ENCODE measurements around the gene NRTN. TPM values are rescaled to one million over a fixed set of nuclear protein-coding genes. Genes with fewer than 3 reads are reported as not detected.

The NRTN gene
- polyA plus RNA-seq, 1 donor from 2014 or later, result 0.62 TPM

- Histone ChIP-seq H3K27ac (ENCODE audit: low read length) (no peak overlapping the region), H4K20me1 (ENCODE audit: insufficient read depth) (no peaks in the 10 kb centered on the region), H3K9me3 (ENCODE audit: low read length) (no peaks in the 10 kb centered on the region), H3K9ac (ENCODE audit: low read length) (no peak overlapping the region), H3K4me2 (ENCODE audit: low read length) (no peak overlapping the region), H3F3A (ENCODE audit: insufficient read depth, low read length, poor library complexity, severe bottlenecking) (no peaks in the 10 kb centered on the region), H3K9me2 (ENCODE audit: insufficient read depth, low read length) (no peaks in the 10 kb centered on the region), H3K36me3 (ENCODE audit: insufficient read depth, low read length) (no peaks in the 10 kb centered on the region), H2AFZ (ENCODE audit: low read depth, low read length) (no peak overlapping the region), H3K27me3 (ENCODE audit: insufficient read depth, low read depth, low read length) (no peaks in the 10 kb centered on the region), H3K4me3 (ENCODE audit: low read length) (no peak overlapping the region), H3K79me2 (replicated peaks; ENCODE audit: insufficient read depth, low read length) (no peaks in the 10 kb centered on the region)
- TF ChIP-seq SMC3 (conservative IDR thresholded peaks at IDR 0.05; ENCODE audit: poor library complexity), result no peak
- TF ChIP-seq, protein P1, sequence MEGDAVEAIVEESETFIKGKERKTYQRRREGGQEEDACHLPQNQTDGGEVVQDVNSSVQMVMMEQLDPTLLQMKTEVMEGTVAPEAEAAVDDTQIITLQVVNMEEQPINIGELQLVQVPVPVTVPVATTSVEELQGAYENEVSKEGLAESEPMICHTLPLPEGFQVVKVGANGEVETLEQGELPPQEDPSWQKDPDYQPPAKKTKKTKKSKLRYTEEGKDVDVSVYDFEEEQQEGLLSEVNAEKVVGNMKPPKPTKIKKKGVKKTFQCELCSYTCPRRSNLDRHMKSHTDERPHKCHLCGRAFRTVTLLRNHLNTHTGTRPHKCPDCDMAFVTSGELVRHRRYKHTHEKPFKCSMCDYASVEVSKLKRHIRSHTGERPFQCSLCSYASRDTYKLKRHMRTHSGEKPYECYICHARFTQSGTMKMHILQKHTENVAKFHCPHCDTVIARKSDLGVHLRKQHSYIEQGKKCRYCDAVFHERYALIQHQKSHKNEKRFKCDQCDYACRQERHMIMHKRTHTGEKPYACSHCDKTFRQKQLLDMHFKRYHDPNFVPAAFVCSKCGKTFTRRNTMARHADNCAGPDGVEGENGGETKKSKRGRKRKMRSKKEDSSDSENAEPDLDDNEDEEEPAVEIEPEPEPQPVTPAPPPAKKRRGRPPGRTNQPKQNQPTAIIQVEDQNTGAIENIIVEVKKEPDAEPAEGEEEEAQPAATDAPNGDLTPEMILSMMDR (IDR thresholded peaks at IDR 0.05; ENCODE audit: poor library complexity, severe bottlenecking), result no peak
- TF ChIP-seq, protein P2, sequence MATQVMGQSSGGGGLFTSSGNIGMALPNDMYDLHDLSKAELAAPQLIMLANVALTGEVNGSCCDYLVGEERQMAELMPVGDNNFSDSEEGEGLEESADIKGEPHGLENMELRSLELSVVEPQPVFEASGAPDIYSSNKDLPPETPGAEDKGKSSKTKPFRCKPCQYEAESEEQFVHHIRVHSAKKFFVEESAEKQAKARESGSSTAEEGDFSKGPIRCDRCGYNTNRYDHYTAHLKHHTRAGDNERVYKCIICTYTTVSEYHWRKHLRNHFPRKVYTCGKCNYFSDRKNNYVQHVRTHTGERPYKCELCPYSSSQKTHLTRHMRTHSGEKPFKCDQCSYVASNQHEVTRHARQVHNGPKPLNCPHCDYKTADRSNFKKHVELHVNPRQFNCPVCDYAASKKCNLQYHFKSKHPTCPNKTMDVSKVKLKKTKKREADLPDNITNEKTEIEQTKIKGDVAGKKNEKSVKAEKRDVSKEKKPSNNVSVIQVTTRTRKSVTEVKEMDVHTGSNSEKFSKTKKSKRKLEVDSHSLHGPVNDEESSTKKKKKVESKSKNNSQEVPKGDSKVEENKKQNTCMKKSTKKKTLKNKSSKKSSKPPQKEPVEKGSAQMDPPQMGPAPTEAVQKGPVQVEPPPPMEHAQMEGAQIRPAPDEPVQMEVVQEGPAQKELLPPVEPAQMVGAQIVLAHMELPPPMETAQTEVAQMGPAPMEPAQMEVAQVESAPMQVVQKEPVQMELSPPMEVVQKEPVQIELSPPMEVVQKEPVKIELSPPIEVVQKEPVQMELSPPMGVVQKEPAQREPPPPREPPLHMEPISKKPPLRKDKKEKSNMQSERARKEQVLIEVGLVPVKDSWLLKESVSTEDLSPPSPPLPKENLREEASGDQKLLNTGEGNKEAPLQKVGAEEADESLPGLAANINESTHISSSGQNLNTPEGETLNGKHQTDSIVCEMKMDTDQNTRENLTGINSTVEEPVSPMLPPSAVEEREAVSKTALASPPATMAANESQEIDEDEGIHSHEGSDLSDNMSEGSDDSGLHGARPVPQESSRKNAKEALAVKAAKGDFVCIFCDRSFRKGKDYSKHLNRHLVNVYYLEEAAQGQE (IDR thresholded peaks at IDR 0.05; ENCODE audit: borderline replicate concordance), result no peak
- TF ChIP-seq EP300 (conservative IDR thresholded peaks at IDR 0.05; ENCODE audit: poor library complexity, severe bottlenecking), result no peak
- TF ChIP-seq POLR2AphosphoS5 (IDR thresholded peaks at IDR 0.05), result no peak
- TF ChIP-seq TAF1 (IDR thresholded peaks at IDR 0.05; ENCODE audit: low read depth), result no peak
- no peak for TF ChIP-seq MXI1 (conservative IDR thresholded peaks at IDR 0.05; ENCODE audit: poor library complexity, severe bottlenecking)
- TF ChIP-seq RAD21 (conservative IDR thresholded peaks at IDR 0.05), result no peak
- no peak for TF ChIP-seq EZH2 (IDR thresholded peaks at IDR 0.05; ENCODE audit: borderline replicate concordance, insufficient read depth, low read length, poor library complexity, severe bottlenecking)
Measured at GRCh38 chr19:5857203-5858081, 52.6 kb downstream of the NRTN start.

- no peak overlapping the region for H3K4me3 ChIP-seq (ENCODE audit: low read length)
- TF ChIP-seq MXI1 (conservative IDR thresholded peaks at IDR 0.05; ENCODE audit: poor library complexity, severe bottlenecking) (no peak), RAD21 (conservative IDR thresholded peaks at IDR 0.05) (no peak)
- no peak overlapping the region for H3K4me2 ChIP-seq (ENCODE audit: low read length)
Measured at GRCh38 chr19:5863030-5863665, 58.3 kb downstream of the NRTN start.

More at GRCh38 chr19:5863030-5863665, 58.3 kb downstream of the NRTN start:
- H3K9ac ChIP-seq (ENCODE audit: low read length), result no peak overlapping the region
- no peaks in the 10 kb centered on the region for H3F3A ChIP-seq (ENCODE audit: insufficient read depth, low read length, poor library complexity, severe bottlenecking)
- no peaks in the 10 kb centered on the region for H3K36me3 ChIP-seq (ENCODE audit: insufficient read depth, low read length)
- no peaks in the 10 kb centered on the region for H3K27me3 ChIP-seq (ENCODE audit: insufficient read depth, low read depth, low read length)
- no peaks in the 10 kb centered on the region for H4K20me1 ChIP-seq (ENCODE audit: insufficient read depth)
- H3K9me3 ChIP-seq (ENCODE audit: low read length), result no peaks in the 10 kb centered on the region
- no peak overlapping the region for H3K27ac ChIP-seq (ENCODE audit: low read length)
- H3K9me2 ChIP-seq (ENCODE audit: insufficient read depth, low read length), result no peaks in the 10 kb centered on the region
- no peak overlapping the region for H2AFZ ChIP-seq (ENCODE audit: low read depth, low read length)
- H3K79me2 ChIP-seq (replicated peaks; ENCODE audit: insufficient read depth, low read length), result no peaks in the 10 kb centered on the region
